GM04503 (cell line): Measurements from ENCODE around the gene GLE1.
"Not testable (repeated sequence)": the region's sequence is repeated elsewhere in the genome, so short reads cannot be mapped to it uniquely, and the experiment has no call there.

Experiments used
- DNase-seq: peaks from one replicate; pipeline ENCODE4 v3.0.0-alpha.2; 2012; ENCODE audit warnings: low read depth

GLE1 gene

GRCh38 chr9:128497824-128498610 is 6.5 kb upstream of the GLE1 start:
- DNase-seq, result no peak

- no peak for DNase-seq
These were observed 5.6 kb upstream of the GLE1 start for GRCh38 chr9:128498911-128499310.

- no peak for DNase-seq
These were observed 4.6 kb upstream of the GLE1 start for GRCh38 chr9:128499920-128500319.

GRCh38 chr9:128503415-128503825 is 1.1 kb upstream of the GLE1 start:
- DNase-seq, result peak; percentile 75

- no peak for DNase-seq
These were observed 649 bp upstream of the GLE1 start for GRCh38 chr9:128503870-128504269.

- peak; percentile 39 for DNase-seq
These were observed 871 bp downstream of the GLE1 start for GRCh38 chr9:128505414-128505765.

- not testable (repeated sequence) for DNase-seq
These were observed 1.4 kb downstream of the GLE1 start for GRCh38 chr9:128505906-128506305.

- no peak for DNase-seq
These were observed 8.3 kb downstream of the GLE1 start for GRCh38 chr9:128512820-128513219.

GRCh38 chr9:128521956-128522355 is 17.4 kb downstream of the GLE1 start:
- DNase-seq, result no peak

GRCh38 chr9:128523199-128523925 is 18.8 kb downstream of the GLE1 start:
- DNase-seq, result no peak

GRCh38 chr9:128526720-128527119 is 22.2 kb downstream of the GLE1 start:
- no peak for DNase-seq

GRCh38 chr9:128528445-128529160 is 24.1 kb downstream of the GLE1 start:
- no peak for DNase-seq

GRCh38 chr9:128529191-128529590 is 24.7 kb downstream of the GLE1 start:
- no peak for DNase-seq

GRCh38 chr9:128532581-128532980 is 28.1 kb downstream of the GLE1 start:
- no peak for DNase-seq

- no peak for DNase-seq
These were observed 36.3 kb downstream of the GLE1 start for GRCh38 chr9:128540634-128541360.

GRCh38 chr9:128546504-128546903 is 42.0 kb downstream of the GLE1 start:
- DNase-seq, result no peak

- no peak for DNase-seq
These were observed 44.4 kb downstream of the GLE1 start for GRCh38 chr9:128548876-128549275.

- no peak for DNase-seq
These were observed 45.7 kb downstream of the GLE1 start for GRCh38 chr9:128550226-128550625.

GRCh38 chr9:128550770-128551656 is 46.5 kb downstream of the GLE1 start:
- no peak for DNase-seq

- no peak for DNase-seq
These were observed 47.2 kb downstream of the GLE1 start for GRCh38 chr9:128551657-128552152.

GRCh38 chr9:128552153-128552743 is 47.7 kb downstream of the GLE1 start, which contains the start of gene SPTAN1:
SPTAN1 (plus strand) TSS chr9:128552587; CDS start chr9:128566741, 14,154 bp downstream.
- DNase-seq, result no peak
